ENCODE data around the gene CLASP1.

- TF ChIP-seq EZH2 (IDR thresholded peaks at IDR 0.05; ENCODE audit: borderline replicate concordance) = no peak
- no peak for TF ChIP-seq CTCF (IDR thresholded peaks at IDR 0.05; ENCODE audit: poor library complexity)
Measured at GRCh38 chr2:121346859-121347258, 302.4 kb downstream of the CLASP1 start.

Data from hepatocyte (in vitro differentiated cells).